ENCODE measurements around the gene CDC23.
"Not testable (repeated sequence)": the region's sequence is repeated elsewhere in the genome, so short reads cannot be mapped to it uniquely, and the experiment has no call there.

The CDC23 gene

GRCh38 chr5:138213161-138214029 lies at the start of gene CDC23:
Gene CDC23, minus strand, starts transcription at chr5:138213323. Its CDS starts 11 bp downstream, at chr5:138213312.
- peak; percentile 96 for DNase-seq

GRCh38 chr5:138258704-138259292 lies 45.7 kb upstream of the CDC23 start:
- no peak for DNase-seq

GRCh38 chr5:138257583-138257982 lies 44.5 kb upstream of the CDC23 start:
- DNase-seq = no peak

GRCh38 chr5:138252944-138253343 lies 39.8 kb upstream of the CDC23 start:
- DNase-seq = no peak

GRCh38 chr5:138247800-138248199 lies 34.7 kb upstream of the CDC23 start:
- DNase-seq = not testable (repeated sequence)

GRCh38 chr5:138246822-138247221 lies 33.7 kb upstream of the CDC23 start:
- DNase-seq = no peak

- no peak for DNase-seq
Measured at GRCh38 chr5:138246334-138246733, 33.2 kb upstream of the CDC23 start.

GRCh38 chr5:138245717-138246116 lies 32.6 kb upstream of the CDC23 start:
- no peak for DNase-seq

GRCh38 chr5:138243794-138244193 lies 30.7 kb upstream of the CDC23 start:
- DNase-seq = no peak

GRCh38 chr5:138241688-138242571 lies 28.8 kb upstream of the CDC23 start:
- DNase-seq = peak; percentile 17

GRCh38 chr5:138240650-138241385 lies 27.7 kb upstream of the CDC23 start:
- DNase-seq = no peak

- DNase-seq = no peak
Measured at GRCh38 chr5:138238034-138238433, 24.9 kb upstream of the CDC23 start.

GRCh38 chr5:138234651-138235050 lies 21.5 kb upstream of the CDC23 start:
- no peak for DNase-seq

GRCh38 chr5:138233280-138233679 lies 20.2 kb upstream of the CDC23 start:
- DNase-seq = no peak

GRCh38 chr5:138230981-138231589 lies 18.0 kb upstream of the CDC23 start:
- no peak for DNase-seq

- no peak for DNase-seq
Measured at GRCh38 chr5:138230261-138230660, 17.1 kb upstream of the CDC23 start.

GRCh38 chr5:138229387-138229786 lies 16.3 kb upstream of the CDC23 start:
- no peak for DNase-seq

- DNase-seq = no peak
Measured at GRCh38 chr5:138226910-138227309, 13.8 kb upstream of the CDC23 start.

- DNase-seq = no peak
Measured at GRCh38 chr5:138224712-138225111, 11.6 kb upstream of the CDC23 start.

GRCh38 chr5:138223532-138223931 lies 10.4 kb upstream of the CDC23 start:
- no peak for DNase-seq

- DNase-seq = no peak
Measured at GRCh38 chr5:138216799-138217198, 3.7 kb upstream of the CDC23 start.

- no peak for DNase-seq
Measured at GRCh38 chr5:138212828-138213160, 329 bp downstream of the CDC23 start.
